Activated CD8-positive, alpha-beta memory T cell treated with anti-CD3 and anti-CD28 coated beads, Interleukin-2, amount 50 U/mL, for 24 hours (primary cell): ENCODE data around the gene WDR33.

ENCODE experiments used
- DNase-seq: peaks from one replicate; pipeline ENCODE4 v3.0.0-alpha.2; 2020; ENCODE audit errors: extremely low read depth

WDR33 gene

DNA sequence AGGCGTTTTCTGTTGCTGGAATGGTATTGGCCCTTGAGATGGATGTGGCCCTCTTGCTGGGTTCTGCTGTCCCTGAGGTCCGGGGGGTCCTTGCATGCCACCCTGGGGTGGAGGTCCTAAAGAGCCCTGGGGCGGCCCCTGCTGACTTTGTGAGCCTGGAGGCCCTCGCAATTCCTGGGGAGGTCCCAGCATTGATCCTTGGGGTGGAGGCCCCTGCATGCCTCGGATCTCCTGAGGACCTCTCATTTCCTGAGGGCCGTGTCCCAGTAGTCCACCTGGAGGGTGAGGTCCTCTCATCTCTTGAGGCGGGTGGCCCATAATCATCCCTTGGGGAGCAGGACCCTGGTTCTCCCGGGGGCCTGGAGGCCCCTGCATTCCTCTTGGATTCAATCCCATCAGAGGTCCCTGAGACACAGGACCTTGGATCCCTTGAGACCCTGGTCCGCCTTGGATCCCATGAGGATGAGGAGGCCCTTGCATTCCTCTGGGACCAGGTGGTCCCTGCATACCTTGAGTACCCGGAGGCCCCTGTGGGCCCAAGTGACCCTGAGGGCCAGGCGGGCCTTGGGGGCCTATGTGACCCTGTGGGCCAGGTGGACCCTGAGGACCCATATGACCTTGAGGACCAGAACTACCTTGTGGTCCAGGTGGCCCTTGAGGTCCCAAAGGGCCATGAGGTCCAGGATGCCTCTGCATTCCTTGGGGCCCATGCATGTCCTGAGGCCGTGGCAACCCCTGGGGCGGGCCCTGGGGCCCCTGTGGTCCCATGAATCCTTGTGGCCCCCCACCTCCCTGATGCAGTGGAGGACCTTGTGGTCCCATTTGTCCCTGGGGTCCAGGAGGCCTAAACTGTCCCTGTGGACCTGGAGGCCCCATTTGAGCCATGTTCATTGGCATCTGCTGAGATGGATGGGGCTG is 91.4 kb downstream of the WDR33 start:
- DNase-seq: no peak

DNA sequence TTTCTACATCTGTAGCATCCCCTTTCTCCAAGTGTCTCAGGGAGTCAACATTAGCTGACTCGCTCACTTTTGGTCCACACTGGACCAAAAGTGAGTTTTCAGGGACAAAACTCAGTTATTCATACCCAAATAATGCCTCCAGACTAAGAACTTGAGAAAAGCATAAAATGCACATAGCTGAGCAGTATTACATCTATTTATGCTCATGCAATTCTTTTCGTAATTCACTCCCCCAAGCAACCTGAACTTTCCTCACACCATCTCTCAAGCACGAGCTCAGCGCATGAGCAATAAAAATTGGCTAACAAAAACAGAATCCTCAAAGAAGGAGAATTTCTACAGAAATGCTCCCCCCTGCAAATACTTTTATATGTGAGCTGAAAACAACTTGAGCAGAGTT is 92.7 kb downstream of the WDR33 start:
- no peak for DNase-seq

DNA sequence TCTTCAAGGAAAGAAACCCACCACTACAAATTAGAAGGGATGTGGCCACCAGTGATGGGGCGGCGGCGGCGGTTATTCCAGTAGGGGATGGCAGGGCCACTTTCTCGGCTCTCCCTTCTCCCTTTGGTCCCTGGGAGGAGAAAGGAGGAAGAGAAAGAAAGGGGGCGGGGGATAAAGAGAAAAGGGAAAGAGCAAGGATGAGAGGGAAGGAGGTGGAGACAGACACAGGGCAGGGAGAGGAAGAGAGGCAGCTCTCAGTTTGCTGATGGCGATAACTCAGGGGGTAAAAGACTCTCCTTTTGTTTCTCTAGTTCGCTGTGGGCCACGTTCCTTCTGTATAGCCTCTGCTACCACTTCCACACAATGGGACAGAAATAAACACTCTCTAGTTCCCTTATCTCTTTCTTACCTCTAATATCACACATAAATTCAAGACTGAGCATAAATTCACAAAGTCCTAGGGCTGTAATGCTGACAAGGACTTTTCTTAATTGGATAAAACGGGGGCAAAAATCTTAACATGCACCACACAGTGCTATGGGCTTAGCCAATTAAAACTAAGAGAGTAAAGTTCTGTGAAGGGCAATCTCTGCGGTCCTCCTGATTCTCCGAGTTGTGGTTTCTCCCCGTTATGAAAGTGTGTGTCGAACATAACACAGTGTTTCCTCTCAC is 95.1 kb downstream of the WDR33 start:
- DNase-seq: no peak

DNA sequence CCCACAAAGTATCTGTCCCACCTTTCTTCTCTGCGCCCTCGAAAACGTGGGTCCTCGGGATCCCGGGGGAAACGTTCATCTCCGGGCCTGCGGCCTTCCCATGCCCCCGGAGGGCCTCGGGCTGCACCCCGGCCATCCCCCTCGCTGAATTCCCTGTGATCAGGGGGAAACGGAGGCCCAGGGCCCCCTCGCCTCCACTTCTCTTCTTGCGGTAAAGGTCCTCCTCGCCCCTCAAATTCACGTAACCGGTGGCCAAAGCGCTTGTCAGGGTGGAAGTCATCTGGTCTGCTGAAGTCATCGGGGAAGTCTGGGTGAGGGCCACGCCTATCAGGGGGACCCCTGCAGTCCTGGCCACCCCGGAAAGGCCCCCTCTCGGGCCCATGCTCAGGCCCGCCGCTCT is 97.4 kb downstream of the WDR33 start:
- no peak for DNase-seq

DNA sequence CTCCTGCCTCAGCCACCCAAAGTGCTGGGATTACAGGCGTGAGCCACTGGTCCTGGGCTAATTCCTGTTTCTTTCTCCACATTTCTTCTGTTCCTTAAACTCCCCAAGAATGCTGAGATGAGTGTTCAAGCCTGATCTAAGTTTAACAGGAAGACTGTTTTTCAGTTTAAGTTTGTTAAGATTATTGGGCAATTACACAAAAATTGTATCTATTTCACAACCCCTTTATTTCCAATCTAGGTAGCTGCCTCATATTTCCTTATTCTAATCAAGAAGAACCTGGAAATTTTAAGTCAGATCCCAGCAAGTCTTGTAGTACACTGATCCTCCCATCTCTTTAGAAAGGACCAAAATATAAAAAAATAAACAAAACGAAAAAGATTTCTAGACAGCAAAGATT is 98.0 kb downstream of the WDR33 start:
- DNase-seq: no peak

DNA sequence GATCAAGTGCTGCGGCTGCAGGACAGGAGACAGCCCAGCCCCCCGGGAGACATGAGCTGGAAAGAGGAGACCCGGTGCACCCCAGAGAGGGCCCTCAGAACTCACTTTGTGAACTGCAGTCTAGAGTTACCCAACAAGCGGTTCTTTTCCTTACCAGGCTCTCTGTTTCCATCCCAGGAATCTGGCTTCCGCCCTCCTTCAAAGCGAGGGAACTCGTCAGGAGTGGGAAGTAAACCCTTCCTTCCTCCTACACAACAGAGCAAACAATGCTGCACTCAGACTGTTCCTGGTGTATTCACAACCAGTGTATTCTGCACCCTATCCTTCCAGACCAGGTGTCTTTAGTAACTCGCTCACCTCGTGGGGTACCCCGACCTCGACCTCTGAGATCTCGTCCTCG is 101.6 kb downstream of the WDR33 start:
- no peak for DNase-seq

DNA sequence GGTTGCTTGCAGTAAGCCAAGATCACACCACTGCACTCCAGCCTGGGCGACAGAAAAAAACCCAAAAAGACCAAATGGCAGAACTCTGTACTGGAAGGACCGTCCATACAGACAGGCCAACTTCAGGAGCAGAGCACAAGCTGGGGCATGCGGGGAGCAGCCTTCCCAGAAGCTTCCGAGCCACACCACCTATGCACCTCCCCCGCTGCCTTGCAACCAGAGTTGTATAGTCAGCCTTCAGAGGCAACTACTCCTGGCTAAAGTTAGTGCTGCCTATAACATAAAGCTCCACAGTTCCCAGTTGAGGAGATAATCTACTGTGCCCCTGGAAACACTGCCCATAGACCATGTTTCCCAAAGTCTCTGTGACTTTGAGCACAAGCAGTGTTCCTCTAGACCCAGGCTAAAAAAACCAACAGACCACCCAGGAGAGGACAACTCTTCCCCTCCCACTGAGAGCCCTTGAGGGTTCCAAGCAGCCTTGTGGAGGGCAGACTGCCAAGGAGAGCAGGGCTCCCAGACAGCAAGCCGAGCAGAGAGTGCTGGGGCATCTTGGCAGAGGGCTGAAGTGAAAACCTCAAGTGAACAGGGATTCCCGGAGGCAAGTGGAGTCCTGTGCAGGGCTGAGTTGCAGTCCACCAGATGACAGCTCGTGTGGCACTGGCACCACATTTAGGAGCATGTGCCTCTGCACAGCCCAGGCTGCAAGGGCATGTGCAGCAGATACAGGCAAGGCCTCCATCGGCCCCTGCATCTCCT is 102.9 kb downstream of the WDR33 start:
- no peak for DNase-seq

DNA sequence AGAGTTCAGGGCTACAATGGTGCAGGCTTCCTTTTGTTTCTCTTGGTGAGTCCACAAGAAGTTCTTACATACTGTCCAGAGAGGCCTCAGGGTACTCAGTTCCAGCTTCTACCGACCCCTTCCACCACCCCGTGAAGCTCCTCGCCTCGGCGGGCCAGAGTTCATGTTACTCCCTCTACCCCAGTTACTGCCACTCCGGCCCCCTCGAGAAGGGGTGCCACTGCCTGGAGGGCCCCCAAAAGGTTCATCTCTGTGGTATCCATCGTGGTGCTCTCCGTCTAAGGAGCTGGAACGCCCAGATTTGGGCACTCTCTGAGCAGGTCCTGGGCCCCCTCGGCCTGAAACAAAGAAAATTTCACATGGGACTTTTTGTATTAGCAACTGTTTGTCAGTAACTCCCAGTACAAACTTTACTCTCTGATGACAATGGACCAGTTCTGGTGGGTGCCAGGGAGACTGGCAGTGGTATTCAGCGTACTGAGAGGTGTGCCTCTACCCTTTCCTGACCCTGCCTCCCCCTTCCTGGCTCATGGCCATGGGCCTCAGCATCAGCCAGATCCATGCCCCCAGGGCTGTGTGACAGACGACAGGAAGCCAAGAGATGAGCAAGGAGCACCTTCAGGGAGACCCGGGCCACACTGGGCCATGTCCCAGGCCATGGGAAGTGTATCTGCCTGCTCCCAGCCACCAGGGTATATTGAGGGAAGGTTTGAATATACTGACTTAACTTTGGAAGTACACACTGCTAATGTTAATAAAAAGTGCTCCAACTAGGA is 104.6 kb downstream of the WDR33 start:
- DNase-seq: no peak

DNA sequence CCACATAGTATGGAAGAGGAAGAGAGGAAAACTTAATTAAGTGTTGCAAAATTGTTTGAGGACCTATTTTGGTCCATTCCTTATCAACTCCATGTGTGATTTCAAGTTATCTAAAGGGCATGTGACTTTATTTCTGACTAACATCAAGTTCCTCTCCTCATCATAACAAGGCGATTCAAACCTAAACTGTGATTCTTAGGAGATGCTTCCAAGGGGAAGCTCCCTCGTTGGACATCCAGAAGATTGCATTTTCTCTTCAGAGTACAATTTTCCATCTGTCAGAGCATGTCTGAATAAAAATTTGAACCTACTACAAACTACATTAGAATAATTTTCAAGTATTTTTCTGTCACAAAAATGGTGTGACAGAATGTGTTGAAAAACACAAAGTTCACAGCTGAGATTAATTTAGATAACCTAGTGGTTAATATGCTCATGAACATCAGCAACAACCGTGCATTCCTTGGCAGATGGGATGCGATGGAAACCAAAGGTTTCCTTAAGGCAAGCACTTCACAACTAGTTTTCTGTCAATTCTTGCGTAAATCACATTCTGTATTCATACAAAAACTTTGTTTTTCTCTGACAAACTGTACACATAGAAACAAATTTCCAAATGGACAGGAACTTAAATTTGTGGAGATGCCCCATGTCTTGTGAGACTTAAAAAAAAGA is 105.4 kb downstream of the WDR33 start:
- DNase-seq: no peak

DNA sequence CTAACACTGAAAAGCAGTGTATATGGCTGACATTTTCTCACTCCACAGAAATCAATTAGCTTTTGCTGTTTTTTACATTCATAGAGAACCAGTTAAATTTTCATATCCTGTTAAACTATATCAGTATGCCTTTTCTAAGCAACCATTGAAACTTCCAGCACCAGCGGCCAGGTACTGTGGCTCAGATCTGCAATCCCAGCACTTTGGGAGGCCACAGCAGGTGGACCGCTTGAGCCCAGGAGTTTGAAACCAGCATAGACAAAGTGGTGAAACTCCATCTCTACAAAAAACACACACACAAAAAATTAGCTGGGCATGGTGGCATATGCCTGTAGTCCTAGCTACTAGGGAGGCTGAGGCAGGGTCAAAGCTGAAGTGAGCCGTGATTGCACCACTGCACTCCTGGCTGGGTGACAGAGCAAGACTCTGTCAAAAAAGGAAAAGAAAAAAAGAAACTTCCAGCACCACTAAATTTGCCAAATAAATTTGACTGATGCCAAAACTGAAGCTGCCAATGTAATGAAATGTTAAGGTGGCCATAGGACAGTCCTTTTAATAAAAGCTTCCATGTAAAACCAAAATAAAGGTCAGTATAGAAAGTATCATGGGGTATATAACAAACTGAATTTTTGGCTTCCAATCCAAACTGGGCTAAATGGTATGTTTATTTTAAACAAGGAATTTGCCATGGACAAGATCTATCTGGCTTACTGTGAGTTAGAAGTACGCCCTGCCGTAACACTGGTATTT is 106.2 kb downstream of the WDR33 start:
- DNase-seq: no peak

DNA sequence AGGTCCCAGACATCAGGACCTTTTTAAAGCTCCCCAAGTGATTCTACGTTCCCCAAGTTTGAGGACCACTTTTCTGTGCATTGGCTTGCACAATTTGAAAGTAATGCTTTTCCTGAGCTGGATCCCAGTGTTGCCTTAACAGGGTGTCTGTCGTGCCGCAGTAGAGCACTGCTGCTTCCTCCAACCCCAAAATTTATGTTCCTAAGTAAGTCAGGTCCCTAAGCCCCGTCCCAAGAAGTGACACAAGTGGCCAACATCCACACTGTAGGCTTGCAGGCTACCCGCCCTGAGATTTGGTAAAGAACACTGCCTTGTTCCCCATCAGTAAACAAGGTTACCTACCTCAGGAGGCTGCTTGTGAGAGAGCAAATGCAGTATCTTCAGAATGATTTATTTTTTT is 107.7 kb downstream of the WDR33 start:
- DNase-seq: no peak

DNA sequence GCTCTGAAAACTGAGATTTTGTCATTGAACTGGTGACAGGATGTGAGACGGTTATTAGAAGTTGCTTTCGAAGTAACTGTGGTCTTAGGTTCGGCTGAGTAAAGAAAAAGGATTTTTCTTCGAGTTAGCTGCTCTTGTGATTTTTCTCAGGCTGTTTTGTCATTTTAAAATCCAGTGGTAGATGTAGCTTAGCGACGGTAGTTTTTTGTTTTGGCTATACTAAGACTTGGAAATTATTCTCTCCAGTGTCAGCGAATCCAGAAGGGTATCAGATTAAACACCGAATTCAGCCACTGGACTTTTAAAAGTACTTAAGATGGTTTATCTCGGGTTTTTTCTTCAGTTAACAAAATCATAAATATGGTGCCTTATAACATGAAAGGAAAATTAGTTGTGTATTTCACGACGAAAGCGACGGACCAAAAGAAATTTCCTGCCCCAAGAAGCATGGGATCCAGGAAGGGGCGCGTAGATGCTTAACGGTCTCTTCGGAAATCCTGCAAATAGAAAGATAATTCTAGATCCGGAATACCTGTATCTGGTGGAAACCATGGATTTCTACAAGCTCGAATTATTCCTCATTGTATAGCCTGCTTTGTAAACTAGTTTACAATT is 108.5 kb downstream of the WDR33 start:
- DNase-seq: no peak

DNA sequence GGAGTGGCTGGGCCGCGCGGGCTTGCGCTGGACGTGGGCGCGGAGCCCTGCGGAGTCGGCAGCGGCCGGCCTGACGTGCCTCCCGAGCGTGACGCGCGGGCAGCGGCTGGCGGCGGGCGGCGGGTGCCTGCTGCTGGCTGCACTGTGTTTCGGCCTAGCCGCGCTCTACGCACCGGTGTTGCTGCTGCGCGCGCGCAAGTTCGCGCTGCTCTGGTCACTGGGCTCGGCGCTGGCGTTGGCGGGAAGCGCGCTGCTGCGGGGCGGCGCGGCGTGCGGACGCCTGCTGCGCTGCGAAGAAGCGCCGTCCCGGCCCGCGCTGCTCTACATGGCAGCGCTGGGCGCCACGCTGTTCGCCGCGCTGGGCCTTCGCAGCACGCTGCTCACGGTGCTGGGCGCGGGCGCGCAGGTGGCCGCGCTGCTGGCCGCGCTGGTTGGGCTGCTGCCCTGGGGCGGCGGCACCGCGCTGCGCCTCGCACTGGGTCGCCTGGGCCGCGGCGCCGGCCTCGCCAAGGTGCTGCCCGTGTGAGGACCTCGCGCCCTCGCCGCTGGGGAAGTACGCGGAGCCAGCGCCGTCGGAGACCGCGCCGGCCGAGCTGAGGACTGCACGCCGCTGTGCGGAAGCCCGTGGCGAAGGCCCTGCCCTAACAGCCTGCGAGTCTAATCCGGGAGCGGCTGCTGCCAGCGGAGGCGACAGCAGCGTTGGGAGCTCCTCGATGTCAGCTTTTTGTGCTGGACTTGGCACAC is 109.1 kb downstream of the WDR33 start:
- peak; percentile 41 for DNase-seq

DNA sequence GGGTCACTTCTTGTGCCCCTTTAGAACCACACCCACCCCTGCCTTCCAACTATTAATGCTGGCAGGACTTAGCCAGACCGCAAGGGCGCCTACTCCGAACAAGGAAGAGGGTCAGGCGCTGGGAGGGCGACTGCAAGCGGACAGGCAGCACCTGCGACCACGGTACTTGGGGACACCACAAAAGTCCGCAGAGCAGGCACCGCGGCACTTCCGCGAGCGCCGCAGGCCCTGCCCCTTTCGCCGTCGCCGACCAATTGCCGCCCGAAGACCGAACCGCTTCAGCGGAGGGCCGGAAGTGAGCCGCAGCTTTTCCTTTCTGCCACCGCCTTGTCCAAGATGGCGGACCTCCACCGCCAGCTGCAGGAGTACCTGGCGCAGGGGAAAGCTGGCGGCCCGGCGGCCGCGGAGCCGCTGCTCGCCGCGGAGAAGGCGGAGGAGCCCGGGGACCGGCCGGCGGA is 109.7 kb downstream of the WDR33 start, which contains the start of gene SFT2D3:
TSS of gene SFT2D3 (plus strand) at position 305 of the 458 bp plus-strand sequence. CDS start at position 337, 32 bp downstream.
- peak; percentile 71 for DNase-seq

DNA sequence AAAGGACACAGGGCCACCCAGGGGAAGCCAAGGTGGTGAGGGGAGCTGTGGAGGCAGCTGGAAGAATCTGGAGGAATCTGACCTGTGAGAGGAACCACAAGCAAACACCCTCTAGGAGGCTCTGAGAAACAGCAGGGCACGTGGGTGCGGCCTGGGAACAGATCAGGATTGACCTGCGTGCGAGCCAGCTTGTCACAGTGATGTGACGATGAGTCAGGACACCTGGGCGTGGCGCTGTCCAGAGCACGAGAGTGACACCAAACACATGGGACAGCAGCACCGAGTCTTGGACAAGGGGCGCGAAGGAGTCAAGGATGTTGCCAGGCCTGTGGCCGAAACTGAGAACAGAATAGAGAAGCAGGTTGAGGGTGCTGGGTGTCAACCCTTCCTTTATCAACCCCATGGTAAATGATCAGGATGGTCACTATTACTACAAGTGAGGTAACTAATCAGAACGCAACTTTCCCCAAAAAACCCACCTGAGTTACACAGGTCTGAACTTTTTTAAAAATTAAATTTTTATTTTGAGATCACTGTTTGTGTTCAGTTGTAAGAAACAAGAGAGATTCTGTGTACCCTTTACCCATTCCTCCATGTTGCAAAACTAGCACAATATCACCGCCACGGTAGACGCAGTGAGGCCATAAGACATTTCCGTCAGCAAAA is 110.3 kb downstream of the WDR33 start:
- no peak for DNase-seq

DNA sequence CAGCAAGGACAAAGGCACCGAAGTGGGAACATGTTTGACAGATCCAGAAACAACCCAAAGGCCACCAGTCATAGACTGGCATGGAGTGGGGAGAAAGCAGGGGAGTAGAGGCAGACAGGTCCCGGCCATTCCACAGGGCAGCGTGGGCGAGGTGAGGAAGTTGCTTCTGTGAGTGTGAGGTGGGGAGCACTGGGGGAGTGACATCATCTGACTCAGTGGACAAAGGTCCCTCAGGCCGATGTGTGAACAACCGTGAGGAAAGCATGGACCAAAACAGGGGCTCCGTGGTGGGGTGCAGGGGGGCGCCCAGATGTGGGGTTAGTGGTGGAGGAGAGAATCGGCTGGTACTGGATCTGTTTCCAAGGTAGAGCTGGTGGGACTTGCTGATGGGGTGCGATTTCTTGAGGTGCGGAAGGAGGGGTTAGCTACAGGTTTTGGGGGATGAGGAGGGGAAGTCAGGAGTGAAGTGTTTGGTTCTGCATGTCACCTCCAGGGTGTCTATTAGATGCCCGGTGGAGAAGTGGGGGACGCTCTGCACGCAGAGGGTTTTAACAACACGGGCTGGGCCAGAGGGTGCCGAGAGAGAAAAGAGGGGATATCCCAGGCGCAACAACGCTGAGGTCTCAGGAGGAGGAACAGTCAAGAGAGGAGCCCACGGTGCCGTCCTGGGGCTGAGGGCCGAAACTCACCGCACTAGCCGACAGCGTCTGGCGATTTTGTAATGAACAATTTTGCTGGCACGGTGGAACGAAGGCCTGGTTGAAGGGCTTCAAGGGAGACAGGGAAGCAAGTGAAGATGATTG is 112.2 kb downstream of the WDR33 start:
- DNase-seq: no peak

DNA sequence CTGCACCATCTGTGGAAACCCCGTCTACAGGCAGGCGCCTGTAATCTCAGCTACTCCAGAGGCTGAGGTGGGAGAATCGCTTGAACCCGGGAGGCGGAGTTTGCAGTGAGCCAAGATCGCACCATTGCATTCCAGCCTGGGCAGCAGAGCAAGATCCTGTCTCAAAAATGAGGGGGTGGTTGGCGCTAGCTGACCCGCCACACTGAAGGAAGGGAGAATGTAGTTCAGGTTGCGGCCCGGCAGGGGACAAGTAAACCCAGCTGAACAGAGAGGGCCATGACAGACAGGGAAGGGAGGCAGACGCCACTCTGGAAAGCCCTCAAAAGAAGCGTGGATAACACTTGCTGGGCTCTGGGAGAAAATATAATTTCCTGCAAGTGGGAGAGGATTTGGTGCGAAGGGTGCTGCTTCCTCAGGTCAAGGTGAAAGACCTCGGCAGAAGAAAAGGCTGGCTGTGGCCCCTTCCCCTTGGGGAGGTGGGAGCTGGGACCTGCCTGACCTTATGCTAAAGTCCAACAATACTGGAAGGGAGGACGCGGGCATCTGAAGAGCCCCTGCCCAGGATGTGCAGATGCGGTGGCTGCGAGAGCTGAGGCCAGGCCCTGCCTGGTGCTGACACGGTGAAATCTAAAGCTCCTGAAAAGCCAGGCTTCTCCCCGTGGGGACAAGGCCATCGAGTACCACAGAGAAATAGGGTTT is 113.3 kb downstream of the WDR33 start:
- no peak for DNase-seq
